HTERT RPE-1 (cell line): ENCODE measurements around the gene STRIT1.

Experiments used
- in situ Hi-C: fragments of 300-500 bp; cut with MboI; formaldehyde crosslinking; loops from 4 replicates; pipeline ENCODE4 v1.14.3; 2020; ENCODE audit warnings: low sequenced_read_pairs

Gene STRIT1

DNA sequence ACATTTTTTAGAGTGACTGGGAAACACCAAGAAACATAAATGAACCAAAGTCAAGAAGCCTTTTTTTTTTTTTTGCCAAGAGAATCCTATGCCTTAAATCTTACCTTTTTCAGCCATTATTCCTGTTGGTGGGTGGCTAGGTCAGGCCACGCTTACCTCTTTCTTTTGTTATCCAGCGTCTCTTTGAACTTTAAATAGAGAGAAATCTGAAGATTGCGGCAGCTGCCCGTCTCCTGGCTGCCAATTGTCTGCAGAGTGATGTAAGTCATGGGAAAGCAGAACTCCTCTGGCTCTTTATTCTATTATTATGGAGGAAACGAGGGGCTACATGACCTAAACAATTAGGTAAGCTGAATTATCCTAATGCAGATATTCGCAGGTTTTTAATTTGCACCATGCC is at the start of gene STRIT1:
STRIT1 (minus strand) TSS at position 168 of the 400 bp plus-strand sequence.
- in situ Hi-C loops: no loop called here

DNA sequence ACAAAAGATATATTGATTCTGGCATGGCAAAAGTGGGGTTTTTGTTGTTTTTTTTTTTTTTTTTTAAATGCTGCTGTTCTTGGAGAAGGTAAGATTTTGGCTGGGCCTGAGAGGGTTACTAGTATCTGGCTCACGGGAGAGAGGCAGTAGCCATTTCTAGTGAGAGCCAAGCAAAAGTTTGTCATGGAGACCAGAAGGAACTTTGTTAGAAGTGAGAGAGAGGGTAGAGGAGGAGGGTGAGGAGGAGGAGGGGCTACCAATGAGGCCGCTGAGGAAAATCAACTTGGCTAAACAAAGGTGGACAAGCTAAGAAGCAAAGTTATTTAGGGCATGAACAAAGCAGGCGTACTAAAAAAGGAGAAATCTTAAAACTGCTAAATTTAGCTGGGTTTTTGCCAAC is 48.9 kb upstream of the STRIT1 start:
- in situ Hi-C loops: no loop called here

DNA sequence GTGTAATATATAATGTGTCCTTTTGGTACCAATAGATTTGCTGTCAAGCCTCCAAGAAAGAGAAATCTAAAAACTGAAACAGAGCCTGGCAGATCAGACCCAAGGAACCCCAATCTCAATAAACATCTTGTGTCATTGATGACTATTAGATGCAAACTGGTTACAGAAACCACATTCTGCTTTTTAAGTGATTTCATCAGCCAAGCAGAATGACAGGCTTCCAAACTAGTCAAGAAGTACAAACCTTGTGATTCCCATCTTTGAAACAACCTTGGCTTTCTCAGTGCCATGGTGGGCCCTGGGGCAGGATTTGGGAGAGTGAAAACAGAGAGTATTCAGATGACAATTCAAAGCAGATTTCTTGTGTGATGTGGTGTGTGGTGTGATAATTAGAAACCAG is 45.6 kb upstream of the STRIT1 start:
- in situ Hi-C loops: no loop called here

DNA sequence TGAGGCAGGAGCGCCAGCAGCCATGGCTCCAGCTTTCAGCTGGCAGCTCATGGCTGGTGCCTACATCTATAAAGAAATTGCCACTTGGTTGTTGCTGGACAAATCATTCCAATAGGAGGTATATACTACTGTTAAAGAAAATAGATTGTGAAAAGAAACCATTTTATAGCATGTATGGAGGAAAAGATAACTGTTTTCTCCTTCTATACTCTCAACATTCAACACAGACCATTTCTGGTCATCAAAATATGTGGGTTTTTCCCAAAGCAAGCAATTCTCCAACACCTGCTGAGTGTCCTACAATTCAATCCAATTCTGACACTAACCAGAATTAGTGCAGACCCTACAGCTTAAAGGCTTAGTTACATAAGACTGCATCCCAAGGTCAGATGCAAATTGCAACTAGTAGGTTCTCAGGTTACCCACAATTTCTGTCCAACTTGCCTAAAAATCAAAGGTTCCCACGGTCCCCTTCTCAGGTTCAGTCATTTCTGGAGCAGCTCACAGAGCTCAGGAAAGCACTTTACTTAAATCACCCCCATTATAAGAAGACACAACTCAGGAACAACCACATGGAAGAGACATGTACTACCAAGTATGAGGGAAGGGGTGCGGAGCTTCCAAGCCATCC is 42.4 kb upstream of the STRIT1 start:
- in situ Hi-C loops: no loop called here

- in situ Hi-C loops: no loop called here
Observed at GRCh38 chr3:155334914-155335723, 41.6 kb upstream of the STRIT1 start.

DNA sequence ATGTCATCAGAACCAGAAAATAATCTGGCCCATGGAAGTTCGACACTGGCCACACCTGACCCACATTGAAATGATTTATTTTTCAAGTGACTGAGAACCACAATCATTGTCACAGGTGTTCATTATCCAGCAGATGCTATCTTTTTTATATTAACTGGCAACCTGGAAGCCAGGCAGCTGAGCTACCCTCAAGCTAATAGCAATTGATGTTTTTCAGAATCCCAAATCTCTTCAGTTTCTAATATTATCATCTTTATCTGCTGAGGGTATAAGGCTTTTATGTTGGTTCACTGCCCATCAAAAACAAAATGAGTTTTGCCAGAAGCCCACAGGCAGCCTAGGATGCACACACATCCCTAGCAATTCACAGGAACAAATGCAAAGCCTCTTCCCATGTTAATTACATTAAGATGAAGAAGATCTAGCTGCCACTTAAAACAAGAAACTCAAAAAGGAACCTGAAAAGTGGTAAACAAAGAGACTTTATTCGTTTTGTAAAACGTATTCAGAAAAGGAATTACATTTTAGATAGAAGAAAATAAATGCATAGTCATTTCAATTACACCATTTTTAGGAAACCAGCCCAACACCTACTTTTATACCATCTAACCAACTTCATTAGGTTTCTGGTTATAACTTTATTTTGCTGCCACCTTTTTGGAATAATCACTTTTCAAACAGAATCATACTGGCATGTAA is 40.9 kb upstream of the STRIT1 start:
- in situ Hi-C loops: no loop called here

DNA sequence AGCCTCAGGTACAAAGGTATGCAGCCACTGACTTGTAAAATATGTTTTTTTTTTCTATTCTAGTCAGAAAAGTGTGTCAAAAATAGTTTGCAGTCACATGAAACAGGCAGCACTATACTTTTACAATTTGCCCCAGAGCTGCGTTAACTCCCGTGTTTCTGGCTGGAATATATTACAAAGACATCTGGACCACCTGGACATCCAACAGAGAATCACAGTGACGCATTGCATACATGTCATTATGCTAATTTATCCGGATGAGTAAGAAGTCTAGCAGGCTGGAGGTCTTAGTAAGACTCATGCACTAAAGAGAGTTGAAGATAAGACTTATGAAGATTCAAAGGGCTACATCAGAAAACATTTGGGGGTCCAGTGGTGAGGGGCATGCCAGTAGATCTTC is 39.2 kb upstream of the STRIT1 start:
- in situ Hi-C loops: no loop called here

- in situ Hi-C loops: no loop called here
Observed at GRCh38 chr3:155331078-155331477, 37.6 kb upstream of the STRIT1 start.

DNA sequence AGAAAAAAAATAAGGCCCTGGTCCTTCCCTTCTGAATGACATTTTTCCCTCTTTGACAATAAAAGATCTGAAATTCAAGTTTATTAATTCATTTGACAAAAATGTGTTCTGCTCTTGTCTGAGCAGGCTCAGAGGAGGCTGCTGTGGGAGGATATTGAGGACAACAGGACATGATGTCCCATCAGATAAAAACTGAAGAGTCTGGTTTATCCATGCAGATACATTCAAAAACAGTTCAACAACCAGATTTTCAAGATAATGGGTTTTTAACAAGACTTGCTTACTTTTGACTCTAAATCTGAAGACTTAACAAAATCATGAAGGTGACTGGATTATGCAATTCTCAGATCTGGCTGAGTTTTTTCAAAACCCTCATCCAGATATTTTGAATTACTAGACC is 36.9 kb upstream of the STRIT1 start:
- in situ Hi-C loops: no loop called here

DNA sequence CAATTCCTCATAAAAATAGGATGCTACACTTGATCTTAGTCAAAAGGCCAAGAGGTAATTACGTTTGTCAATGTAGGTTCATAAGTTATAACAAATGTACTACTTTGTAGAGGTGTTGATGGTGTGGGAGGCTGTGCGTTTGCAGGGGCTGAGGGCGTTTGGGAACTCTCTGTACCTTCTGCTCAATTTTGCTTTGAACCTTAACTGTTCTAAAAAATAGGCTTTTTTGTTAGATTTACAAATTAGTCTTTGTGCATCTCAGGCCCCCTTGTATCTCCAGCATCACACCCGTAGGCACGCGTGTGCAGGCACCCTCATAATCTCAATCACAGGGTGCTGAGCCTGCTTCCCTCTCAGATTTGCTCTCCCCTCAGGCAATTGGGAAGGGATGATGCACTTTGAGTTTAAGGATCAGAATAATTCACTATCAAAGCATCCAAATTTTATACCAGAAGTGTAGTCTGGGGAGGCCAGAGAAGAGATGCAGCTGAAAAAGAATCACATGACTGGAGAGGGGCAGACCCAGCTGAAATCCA is 36.1 kb upstream of the STRIT1 start:
- in situ Hi-C loops: no loop called here

- in situ Hi-C loops: no loop called here
Observed at GRCh38 chr3:155327871-155328270, 34.4 kb upstream of the STRIT1 start.

DNA sequence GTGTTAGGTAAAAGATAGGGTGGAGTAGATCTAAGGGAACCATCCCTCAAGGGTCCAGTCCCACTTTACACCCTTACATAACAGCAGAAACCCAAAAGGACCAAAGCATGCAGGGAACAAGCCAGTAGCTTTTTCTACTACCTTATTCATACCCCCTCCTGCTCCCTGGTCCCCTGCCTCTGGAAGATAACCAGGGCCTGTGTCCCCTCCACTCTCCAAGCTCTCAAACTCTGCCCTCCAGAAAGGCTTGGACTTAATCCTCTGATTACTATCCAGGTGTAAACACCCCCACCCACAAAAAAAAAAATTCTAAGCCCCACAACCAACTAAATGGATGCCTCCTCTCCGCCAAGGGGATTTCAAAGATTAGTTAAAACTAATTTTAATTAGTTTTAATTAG is 33.9 kb upstream of the STRIT1 start:
- in situ Hi-C loops: no loop called here

DNA sequence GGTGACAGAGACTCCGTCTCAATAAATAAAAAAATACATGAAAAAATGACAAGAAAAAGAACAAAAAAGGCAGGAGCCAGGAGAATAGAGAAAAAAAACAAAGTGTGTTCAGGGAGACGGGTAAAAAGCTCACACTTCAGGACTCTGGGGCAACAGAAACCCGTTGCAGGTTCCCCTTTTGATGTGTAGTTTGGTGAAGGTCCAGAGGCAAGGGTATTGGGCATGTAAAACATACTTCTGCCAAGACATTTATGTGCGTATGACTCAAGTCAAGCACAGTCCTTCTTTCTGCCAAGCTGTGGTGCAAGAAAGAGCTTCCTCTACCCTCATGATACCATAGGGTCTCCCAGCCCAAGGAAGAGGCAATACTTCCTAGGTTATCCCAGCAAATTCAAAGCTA is 33.4 kb upstream of the STRIT1 start:
- in situ Hi-C loops: no loop called here

DNA sequence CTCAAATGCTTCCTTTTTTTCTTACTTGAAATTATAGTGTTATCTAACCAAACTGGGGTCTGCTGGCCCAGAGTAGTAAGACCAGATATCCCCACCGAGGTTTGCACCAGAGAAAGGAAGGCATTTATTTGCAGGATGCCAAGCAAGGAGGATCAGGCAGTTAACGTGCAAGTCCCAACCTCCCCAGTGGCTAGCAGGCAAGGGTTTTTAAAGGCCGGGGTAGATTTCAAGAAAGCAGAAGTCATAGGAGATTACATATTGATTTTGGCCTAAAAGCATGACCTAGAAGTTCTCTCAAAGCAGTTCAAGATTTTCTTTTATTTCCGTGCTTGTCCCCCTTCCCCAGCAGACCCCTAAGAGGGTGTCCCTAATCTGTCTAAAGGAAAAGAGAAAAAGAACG is 32.8 kb upstream of the STRIT1 start:
- in situ Hi-C loops: no loop called here

DNA sequence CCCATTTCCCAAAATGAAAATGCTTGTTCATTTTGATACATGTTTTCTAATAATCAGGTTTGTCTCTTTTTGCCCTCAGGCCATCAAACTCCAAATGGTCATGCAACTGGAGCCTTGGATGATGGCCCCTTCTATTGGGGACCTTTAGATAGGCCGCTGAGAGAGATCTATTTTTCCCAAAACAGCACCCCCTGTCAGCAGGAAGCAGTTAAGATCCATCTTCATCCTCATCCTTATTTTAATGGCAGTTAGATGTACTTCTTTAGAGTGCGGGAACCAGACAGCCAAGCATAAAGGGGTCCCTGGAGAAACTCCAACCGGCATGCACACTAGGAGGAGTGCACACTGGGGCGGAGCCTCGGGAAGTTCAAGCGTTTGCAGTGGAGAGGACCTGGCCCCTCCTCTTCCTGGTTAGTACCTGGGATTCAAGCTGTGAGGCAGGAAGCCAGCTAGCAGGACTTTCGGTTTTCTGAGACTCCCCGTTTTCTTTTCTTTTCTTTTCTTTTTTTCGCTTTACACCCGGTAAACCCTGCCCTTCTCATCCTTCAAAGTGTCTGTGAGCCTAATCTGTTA is 31.9 kb upstream of the STRIT1 start:
- in situ Hi-C loops: no loop called here

DNA sequence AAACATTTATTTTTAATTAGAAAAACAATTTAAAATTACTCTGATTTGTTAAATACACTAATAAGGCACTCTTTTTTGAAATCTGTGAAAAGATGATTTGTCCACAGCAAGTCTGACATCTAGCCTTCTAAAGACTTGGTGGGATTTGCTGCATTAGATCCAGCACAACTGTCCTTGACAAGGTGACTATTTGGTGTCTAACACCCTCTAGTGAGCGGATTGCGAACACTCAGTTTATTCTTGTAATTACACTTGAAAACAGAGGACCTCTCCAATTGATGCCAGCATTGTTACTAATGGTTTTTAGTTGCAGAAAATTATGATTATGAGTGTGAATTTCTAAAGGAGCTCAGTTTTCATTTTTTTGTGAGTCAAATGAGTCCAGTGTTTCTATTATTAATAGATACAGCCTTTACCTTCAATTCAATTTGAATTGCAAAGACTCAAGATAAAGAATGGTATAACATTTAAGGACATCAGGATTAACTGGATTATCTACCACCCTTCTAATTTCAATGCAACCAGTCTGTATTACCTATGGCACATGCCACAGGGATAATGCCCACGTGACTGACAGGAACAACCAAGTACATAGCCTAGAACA is 29.7 kb upstream of the STRIT1 start:
- in situ Hi-C loops: no loop called here

- in situ Hi-C loops: no loop called here
Observed at GRCh38 chr3:155321418-155321817, 27.9 kb upstream of the STRIT1 start.

DNA sequence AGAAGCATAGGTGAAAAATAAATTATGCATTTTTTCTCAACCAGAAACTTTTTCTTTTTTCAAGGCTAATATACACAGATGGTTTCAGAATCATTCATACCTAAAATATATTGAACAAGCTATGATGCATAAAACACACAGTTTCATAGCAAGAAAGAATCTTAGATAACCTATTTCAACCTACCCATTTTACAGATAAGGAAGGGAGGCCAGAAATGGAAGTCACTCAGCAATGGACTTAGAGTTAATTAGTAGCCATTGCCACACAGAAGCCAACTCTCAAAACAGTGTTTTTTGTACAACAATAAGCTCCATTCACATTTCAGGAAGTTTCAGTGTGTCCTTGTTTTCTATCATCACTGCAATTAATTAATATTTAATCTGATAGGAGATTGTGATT is 27.5 kb upstream of the STRIT1 start:
- in situ Hi-C loops: no loop called here

DNA sequence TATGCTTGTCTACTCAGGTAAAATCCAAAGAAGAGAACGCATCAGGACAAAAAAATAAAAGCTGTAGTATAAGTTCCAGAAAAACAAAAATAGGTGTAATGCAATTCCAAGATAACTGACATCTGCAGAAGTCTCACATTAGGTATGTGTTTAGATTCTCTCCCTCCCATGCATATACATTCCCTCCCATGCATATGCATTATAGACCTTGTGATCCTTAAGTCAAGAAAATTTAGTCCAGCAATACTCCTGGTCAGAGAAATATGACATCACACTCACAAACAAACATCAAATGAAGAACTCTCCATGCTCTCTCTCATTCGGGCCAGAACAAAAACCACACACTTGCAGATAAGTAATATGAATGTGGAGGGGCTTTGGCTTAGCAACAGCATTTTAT is 25.3 kb upstream of the STRIT1 start:
- in situ Hi-C loops: no loop called here

DNA sequence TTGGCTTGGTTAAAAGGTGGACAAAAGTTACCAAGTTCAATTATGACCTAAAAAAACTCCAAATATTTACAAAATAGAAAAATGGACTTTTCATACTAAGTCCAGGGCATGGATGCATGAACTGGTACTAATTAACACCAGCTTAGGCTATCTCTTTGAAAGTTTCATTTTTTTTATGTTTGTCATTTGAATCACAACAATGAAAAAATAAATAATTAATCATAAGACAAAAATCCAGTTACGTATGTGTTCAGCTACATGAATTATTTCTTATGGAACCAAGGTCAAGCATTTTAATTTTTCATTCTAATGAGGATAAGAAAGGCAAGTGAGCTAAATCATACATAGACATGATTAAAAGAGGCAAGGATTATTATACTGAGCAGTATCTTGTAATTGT is 23.7 kb upstream of the STRIT1 start:
- in situ Hi-C loops: no loop called here

DNA sequence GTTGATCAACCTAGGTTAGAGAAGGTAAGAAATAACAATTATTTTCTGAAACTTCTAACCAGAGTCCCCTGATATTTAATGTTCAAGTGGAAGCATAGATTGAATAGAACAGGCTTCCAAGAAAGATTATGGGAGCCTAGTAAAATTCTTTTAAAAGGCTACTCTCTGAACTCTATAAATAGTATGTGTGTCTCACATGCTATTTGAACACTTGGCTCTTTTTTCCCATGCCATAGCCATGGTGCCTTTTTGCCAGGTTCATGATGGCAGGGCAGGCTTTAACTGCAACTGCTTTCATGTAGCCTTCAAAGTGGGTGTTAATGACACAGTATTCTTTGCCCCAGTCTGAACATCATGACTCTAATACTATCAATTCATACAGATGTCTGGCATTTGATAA is 22.9 kb upstream of the STRIT1 start:
- in situ Hi-C loops: no loop called here
